Naive B cell (primary cell): ENCODE measurements around the gene CLDN24. TPM values are rescaled to one million over a fixed set of nuclear protein-coding genes. Genes with fewer than 3 reads are reported as not detected.
A peak's percentile ranks its signal among the peaks of the same experiment; 100 is the strongest.

Experiments
- ATAC-seq, 2 donors: fragments of 150-1000 bp; cut with Tn5 transposase; 2 replicates each; pipeline ENCODE4 v1.10.0; 2021; ENCODE audit warnings: low read depth in 2 of 2, mild to moderate bottlenecking in 2 of 2, moderate library complexity in 2 of 2
- DNase-seq: peaks from one replicate; pipeline ENCODE4 v3.0.0; 2022
- H3K27ac Mint-ChIP-seq, 6 donors: one replicate each; pipeline ENCODE4 v1.8.0; 2020 to 2022; ENCODE audit warnings: mild to moderate bottlenecking in 6 of 6, mixed read lengths in 6 of 6, moderate library complexity in 5 of 6, inconsistent platforms in 2 of 6
- H3K27me3 Mint-ChIP-seq, 3 donors: one replicate each; pipeline ENCODE4 v1.8.0; 2021 to 2022; ENCODE audit warnings: mixed read lengths in 3 of 3, mild to moderate bottlenecking in 1 of 3
- H3K36me3 Mint-ChIP-seq, 2 donors: one replicate each; pipeline ENCODE4 v1.8.0; 2020 to 2022; ENCODE audit warnings: mixed read lengths in 2 of 2, inconsistent platforms in 1 of 2, mild to moderate bottlenecking in 1 of 2
- H3K4me1 Mint-ChIP-seq, 3 donors: one replicate each; pipeline ENCODE4 v1.8.0; 2020 to 2022; ENCODE audit warnings: mixed read lengths in 3 of 3, inconsistent platforms in 1 of 3, mild to moderate bottlenecking in 1 of 3, moderate library complexity in 1 of 3
- H3K4me3 Mint-ChIP-seq, 8 donors: one replicate each; pipeline ENCODE4 v1.8.0; 2020 to 2022; ENCODE audit warnings: mild to moderate bottlenecking in 8 of 8, mixed read lengths in 8 of 8, moderate library complexity in 8 of 8, inconsistent platforms in 2 of 8
- H3K9me3 Mint-ChIP-seq, 7 donors: one replicate each; pipeline ENCODE4 v1.8.0; 2020 to 2022; ENCODE audit warnings: mixed read lengths in 7 of 7, mild to moderate bottlenecking in 5 of 7, inconsistent platforms in 2 of 7, moderate library complexity in 1 of 7
- polyA plus RNA-seq, 6 donors: library from polyadenylated mRNA; unstranded; fragments of 300-500 nt; fragmentation: Illumina TruSeq; gene quantifications; one replicate each; pipeline ENCODE4 v1.2.3, GENCODE V29; 2021; ENCODE audit warnings: low read depth in 6 of 6

Gene CLDN24
- polyA plus RNA-seq, 6 donors from 2014 or later, result not detected

GRCh38 chr4:183354219-183354618 lies 32.0 kb upstream of the CLDN24 start:
- no peak overlapping the region for H3K27ac Mint-ChIP-seq
- H3K9me3 Mint-ChIP-seq, result peaks cover 0 to 4% (median 0%) of the 10 kb centered on the region in 7 donors
- DNase-seq (no peak), ATAC-seq (no peak)
- H3K4me1 Mint-ChIP-seq, result peaks cover 0 to 4% (median 0%) of the 10 kb centered on the region in 3 donors
- H3K36me3 Mint-ChIP-seq, result no peaks in the 10 kb centered on the region
- peaks cover 8 to 28% (median 27%) of the 10 kb centered on the region in 3 donors for H3K27me3 Mint-ChIP-seq
- no peak overlapping the region for H3K4me3 Mint-ChIP-seq

GRCh38 chr4:183353557-183353956 lies 31.3 kb upstream of the CLDN24 start:
- no peak for DNase-seq
- Mint-ChIP-seq H3K27ac (peak overlapping the region in 1 of 6 donors; percentile 49), H3K36me3 (no peaks in the 10 kb centered on the region), H3K4me3 (no peak overlapping the region), H3K4me1 (peaks cover 0 to 4% (median 0%) of the 10 kb centered on the region in 3 donors), H3K27me3 (peaks cover 13 to 30% (median 27%) of the 10 kb centered on the region in 3 donors), H3K9me3 (peaks cover 0 to 4% (median 0%) of the 10 kb centered on the region in 7 donors)
- no peak for ATAC-seq

GRCh38 chr4:183352546-183352945 lies 30.3 kb upstream of the CLDN24 start:
- Mint-ChIP-seq H3K36me3 (no peaks in the 10 kb centered on the region), H3K4me3 (no peak overlapping the region), H3K4me1 (peaks cover 0 to 4% (median 0%) of the 10 kb centered on the region in 3 donors), H3K27me3 (peaks cover 13 to 32% (median 25%) of the 10 kb centered on the region in 3 donors), H3K27ac (no peak overlapping the region), H3K9me3 (peaks cover 0 to 4% (median 0%) of the 10 kb centered on the region in 7 donors)
- DNase-seq, result no peak
- no peak for ATAC-seq

GRCh38 chr4:183350317-183351071 lies 28.3 kb upstream of the CLDN24 start:
- Mint-ChIP-seq H3K4me3 (peak overlapping the region in 1 of 8 donors; percentile 21), H3K36me3 (no peaks in the 10 kb centered on the region), H3K4me1 (peaks cover 0 to 4% (median 0%) of the 10 kb centered on the region in 3 donors)

GRCh38 chr4:183349673-183350072 lies 27.4 kb upstream of the CLDN24 start:
- peaks cover 0 to 4% (median 0%) of the 10 kb centered on the region in 7 donors for H3K9me3 Mint-ChIP-seq
- ATAC-seq (no peak), DNase-seq (no peak)
- peaks cover 0 to 4% (median 0%) of the 10 kb centered on the region in 3 donors for H3K4me1 Mint-ChIP-seq
- peaks cover 15 to 28% (median 20%) of the 10 kb centered on the region in 3 donors for H3K27me3 Mint-ChIP-seq
- no peak overlapping the region for H3K4me3 Mint-ChIP-seq
- no peaks in the 10 kb centered on the region for H3K36me3 Mint-ChIP-seq
- H3K27ac Mint-ChIP-seq, result no peak overlapping the region

More at GRCh38 chr4:183350317-183351071, 28.3 kb upstream of the CLDN24 start:
- ATAC-seq (no peak), DNase-seq (no peak)
- Mint-ChIP-seq H3K27ac (no peak overlapping the region), H3K27me3 (peaks cover 13 to 21% (median 15%) of the 10 kb centered on the region in 3 donors), H3K9me3 (peaks cover 0 to 4% (median 0%) of the 10 kb centered on the region in 7 donors)

DNA sequence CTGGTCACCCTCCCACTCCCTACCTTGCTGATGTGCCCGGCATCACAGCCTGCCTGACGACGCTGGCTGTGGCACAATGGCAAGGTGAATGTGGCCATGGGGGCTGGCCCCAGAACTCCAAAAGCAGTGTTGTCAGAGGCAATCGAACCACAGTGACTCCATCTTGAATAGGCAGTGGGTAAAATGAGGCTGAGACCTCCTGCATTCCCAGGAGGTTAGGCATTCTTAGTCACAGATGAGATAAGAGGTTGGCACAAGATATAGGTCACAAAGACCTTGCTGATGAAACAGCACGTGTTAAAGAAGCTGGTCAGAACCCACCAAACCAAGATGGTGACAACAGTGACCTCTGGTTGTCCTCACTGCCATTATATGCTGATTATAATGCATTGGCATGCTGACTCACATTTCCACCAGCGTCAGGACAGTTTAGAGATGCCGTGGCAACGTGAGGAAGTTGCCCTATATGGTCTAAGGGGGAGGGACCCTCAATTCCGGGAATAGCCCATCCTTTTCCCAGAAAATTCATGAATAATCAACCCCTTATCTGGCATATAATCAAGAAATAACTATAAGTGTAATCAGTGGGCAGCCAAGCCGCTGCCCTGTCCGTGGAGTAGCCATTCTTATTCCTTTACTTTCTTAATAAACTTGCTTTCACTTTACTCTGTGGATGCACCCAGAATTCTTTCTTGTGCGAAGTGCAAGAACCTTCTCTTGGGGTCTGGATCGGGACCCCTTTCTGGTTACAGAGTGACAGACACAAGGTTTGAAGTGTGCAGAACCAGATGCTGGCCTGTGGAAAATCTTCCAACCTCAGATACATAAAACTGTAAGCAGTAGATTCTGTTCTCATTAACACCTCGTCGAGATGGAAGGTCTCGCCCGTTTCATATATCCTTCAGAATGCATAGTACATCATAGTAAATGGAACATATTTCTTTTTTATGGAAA lies 26.8 kb upstream of the CLDN24 start:
- ATAC-seq, result no peak
- no peak overlapping the region for H3K27ac Mint-ChIP-seq
- DNase-seq, result no peak
- H3K9me3 Mint-ChIP-seq, result peaks cover 0 to 4% (median 0%) of the 10 kb centered on the region in 7 donors
- H3K4me3 Mint-ChIP-seq, result no peak overlapping the region
- H3K36me3 Mint-ChIP-seq, result no peaks in the 10 kb centered on the region
- peaks cover 0 to 4% (median 1%) of the 10 kb centered on the region in 3 donors for H3K4me1 Mint-ChIP-seq
- H3K27me3 Mint-ChIP-seq, result peaks cover 19 to 34% (median 22%) of the 10 kb centered on the region in 3 donors

DNA sequence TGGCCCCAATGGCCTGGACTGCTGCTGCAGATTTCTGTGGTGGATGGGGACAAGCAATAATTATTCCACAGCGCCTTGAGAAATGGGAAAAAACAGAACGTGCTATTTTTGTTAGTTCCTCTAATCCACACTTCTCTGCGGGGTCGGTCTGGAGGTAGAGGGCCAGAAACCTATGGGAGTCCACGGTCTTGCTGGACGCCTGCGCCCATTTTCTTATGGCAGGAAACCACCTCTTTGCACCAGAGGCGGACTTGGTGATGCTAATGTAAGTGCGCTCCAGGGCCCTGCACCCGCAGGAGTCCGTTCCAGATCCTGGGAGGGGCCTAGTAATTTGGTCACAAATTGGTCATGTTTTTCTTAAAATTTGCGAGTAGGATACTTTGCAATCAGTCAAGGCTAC lies 25.9 kb upstream of the CLDN24 start:
- DNase-seq (no peak), ATAC-seq (no peak)
- Mint-ChIP-seq H3K9me3 (peaks cover 0 to 4% (median 0%) of the 10 kb centered on the region in 7 donors), H3K27me3 (peaks cover 19 to 41% (median 24%) of the 10 kb centered on the region in 3 donors), H3K36me3 (no peaks in the 10 kb centered on the region), H3K4me3 (no peak overlapping the region), H3K4me1 (peaks cover 0 to 5% (median 5%) of the 10 kb centered on the region in 3 donors), H3K27ac (no peak overlapping the region)

DNA sequence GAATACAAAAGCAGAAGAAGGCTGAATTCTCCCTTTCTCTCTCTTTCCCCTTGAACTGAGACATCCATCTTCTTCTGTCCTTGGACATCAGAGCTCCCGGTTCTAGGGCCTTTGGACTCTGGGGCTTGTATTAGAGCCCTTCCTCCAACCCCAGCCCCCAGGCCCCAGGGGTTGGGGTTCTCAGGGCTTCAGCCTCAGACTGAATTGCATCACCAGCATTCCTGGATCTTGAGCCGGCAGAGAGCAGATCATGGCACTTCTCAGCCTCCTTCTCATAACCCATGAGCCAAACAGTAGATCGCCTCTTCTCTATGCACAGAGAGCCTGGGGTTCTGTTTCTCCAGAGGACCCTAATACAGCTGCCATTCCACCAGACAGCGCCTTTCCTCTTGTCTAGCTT lies 25.3 kb upstream of the CLDN24 start:
- peaks cover 0 to 4% (median 0%) of the 10 kb centered on the region in 7 donors for H3K9me3 Mint-ChIP-seq
- DNase-seq (no peak), ATAC-seq (no peak)
- H3K27ac Mint-ChIP-seq, result no peak overlapping the region
- H3K36me3 Mint-ChIP-seq, result no peaks in the 10 kb centered on the region
- H3K4me1 Mint-ChIP-seq, result peaks cover 0 to 8% (median 8%) of the 10 kb centered on the region in 3 donors
- H3K4me3 Mint-ChIP-seq, result no peak overlapping the region
- H3K27me3 Mint-ChIP-seq, result peaks cover 19 to 44% (median 23%) of the 10 kb centered on the region in 3 donors

DNA sequence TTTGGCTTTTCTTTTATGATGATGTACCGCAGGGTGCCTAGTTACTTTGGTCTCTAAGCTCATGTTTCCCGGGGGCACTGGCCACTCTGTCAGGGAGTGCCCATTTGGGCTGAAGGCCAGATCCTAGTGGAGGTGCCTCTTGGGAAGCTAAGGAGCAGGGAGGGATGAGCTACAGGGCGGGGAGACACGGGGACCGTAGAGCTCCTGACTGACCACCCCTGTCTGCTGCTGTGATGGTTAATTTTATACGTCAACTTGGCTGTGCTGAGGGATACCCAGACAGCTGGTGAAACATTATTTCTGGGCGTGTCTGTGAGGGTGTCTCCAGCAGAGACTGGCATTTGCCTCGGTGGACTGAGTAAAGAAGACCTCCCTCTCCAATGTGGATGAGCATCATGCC lies 24.9 kb upstream of the CLDN24 start:
- Mint-ChIP-seq H3K4me3 (no peak overlapping the region), H3K27me3 (peaks cover 19 to 44% (median 20%) of the 10 kb centered on the region in 3 donors), H3K4me1 (peaks cover 0 to 8% (median 8%) of the 10 kb centered on the region in 3 donors), H3K27ac (no peak overlapping the region), H3K36me3 (no peaks in the 10 kb centered on the region), H3K9me3 (peaks cover 0 to 4% (median 0%) of the 10 kb centered on the region in 7 donors)
- DNase-seq, result no peak
- ATAC-seq, result no peak

DNA sequence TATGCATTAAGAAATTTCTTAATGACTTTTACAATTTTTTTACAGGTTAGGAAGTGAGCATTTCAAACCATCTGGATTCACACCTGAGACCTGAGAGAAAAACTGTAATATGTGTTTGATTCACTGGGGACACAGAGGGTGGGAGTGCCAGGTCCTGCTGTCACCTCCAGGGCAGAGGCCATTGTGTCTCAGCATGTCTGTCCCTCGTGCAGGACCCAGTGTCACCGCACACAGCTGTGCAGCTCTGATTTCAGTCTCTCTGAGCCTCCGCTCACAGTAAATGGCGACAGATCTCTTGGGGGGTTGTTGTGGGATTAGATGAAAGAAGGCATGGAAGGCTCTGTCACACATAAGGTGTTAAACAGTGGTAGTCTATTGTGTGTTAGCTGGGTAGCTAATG lies 23.0 kb upstream of the CLDN24 start:
- DNase-seq (no peak), ATAC-seq (no peak)
- H3K4me1 Mint-ChIP-seq, result peaks cover 0 to 8% (median 5%) of the 10 kb centered on the region in 3 donors
- H3K27me3 Mint-ChIP-seq, result peaks cover 9 to 35% (median 16%) of the 10 kb centered on the region in 3 donors
- peaks cover 0 to under 1% (median 0%) of the 10 kb centered on the region in 7 donors for H3K9me3 Mint-ChIP-seq
- no peak overlapping the region for H3K4me3 Mint-ChIP-seq
- H3K36me3 Mint-ChIP-seq, result no peaks in the 10 kb centered on the region
- H3K27ac Mint-ChIP-seq, result no peak overlapping the region

DNA sequence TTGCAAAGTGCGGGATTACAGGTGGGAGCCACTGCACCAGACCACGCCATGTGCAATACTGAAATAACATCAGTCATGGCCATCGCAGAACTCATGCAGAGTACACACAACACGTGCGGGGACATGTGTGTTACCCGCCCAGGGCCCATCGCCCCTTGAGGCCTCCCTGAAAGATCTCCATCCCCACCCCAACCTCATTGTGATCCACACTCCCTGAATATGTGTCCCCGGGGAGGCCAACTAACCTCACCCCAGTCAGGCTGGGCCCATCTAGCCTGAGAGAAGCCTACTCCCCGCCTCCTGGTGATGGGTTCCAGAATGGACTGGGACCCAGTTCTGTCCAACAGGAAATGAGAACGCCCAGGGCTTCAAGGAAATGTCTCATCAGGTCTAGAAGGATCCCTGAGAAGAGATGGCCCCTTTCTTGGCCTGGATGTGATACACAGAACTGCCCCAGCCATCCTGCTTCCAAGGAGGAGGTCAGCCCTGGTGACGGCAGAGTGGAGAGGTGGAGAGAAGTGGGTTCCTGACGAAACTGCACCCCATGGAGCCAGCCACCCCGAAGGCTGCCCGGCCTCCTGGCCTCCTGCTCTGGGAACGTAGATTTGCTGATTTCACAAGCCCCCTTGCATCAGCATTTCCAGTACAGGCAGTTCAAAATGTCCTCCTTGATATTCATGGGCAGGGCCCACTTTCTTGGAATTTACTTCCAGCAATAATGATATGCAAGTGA lies 22.5 kb upstream of the CLDN24 start:
- Mint-ChIP-seq H3K9me3 (no peaks in the 10 kb centered on the region), H3K4me3 (peak overlapping the region in 2 of 8 donors; percentile 9 to 56), H3K27me3 (peaks cover 6 to 37% (median 15%) of the 10 kb centered on the region in 3 donors), H3K27ac (peak overlapping the region in 1 of 6 donors; percentile 62), H3K36me3 (no peaks in the 10 kb centered on the region), H3K4me1 (peaks cover 0 to 8% (median 4%) of the 10 kb centered on the region in 3 donors)
- DNase-seq, result no peak
- ATAC-seq, result no peak

DNA sequence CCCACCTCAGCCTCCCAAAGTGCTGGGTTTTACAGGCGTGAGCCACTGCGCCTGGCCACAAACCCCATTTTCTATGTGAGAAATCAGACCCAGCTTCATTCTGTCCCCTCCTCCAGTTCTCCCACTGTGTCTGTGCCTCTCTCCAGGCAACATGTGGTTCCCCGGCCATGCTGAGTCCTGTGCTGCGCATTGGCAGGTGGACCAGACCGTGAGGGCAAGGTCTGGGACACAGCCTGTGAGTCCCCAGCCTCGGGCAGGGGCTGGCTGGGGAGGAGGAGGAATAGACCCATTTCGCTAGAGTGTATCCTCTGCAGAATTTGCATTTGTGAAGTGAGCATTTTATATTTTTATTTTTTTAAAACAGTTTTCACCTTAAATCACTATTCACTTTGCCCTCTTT lies 21.5 kb upstream of the CLDN24 start:
- H3K27me3 Mint-ChIP-seq, result peaks cover 6 to 37% (median 13%) of the 10 kb centered on the region in 3 donors
- no peak overlapping the region for H3K27ac Mint-ChIP-seq
- no peak for ATAC-seq
- peak overlapping the region in 2 of 8 donors; percentile 60 to 73 for H3K4me3 Mint-ChIP-seq
- no peaks in the 10 kb centered on the region for H3K36me3 Mint-ChIP-seq
- H3K4me1 Mint-ChIP-seq, result peaks cover 0 to 8% (median 4%) of the 10 kb centered on the region in 3 donors
- no peak for DNase-seq
- H3K9me3 Mint-ChIP-seq, result peaks cover 0 to 2% (median 0%) of the 10 kb centered on the region in 7 donors
